Mucosa of rectum (tissue), 2 donors: ENCODE measurements around the gene ENGASE.

Source experiments
- H3K27ac ChIP-seq, 2 donors: one replicate each; pipeline ENCODE4 v1.7.0; 2013; ENCODE audit warnings: inconsistent platforms in 2 of 2, low read depth in 2 of 2, low read length in 2 of 2
- H3K27me3 ChIP-seq, 2 donors: one replicate each; pipeline ENCODE4 v1.7.0; 2013; ENCODE audit warnings: low read length in 2 of 2; ENCODE audit not compliant: control insufficient read depth in 2 of 2, insufficient read depth in 2 of 2
- H3K36me3 ChIP-seq, 2 donors: one replicate each; pipeline ENCODE4 v1.7.0; 2013; ENCODE audit warnings: low read length in 2 of 2; ENCODE audit not compliant: control insufficient read depth in 2 of 2, insufficient read depth in 2 of 2
- H3K4me1 ChIP-seq, 2 donors: one replicate each; pipeline ENCODE4 v1.7.0; 2013; ENCODE audit warnings: low read length in 2 of 2, mild to moderate bottlenecking in 1 of 2; ENCODE audit not compliant: control insufficient read depth in 2 of 2, insufficient read depth in 2 of 2
- H3K4me3 ChIP-seq, 2 donors: one replicate each; pipeline ENCODE4 v1.7.0; 2013; ENCODE audit warnings: low read length in 2 of 2
- H3K9ac ChIP-seq, 2 donors: one replicate each; pipeline ENCODE4 v1.7.0; 2013; ENCODE audit warnings: low read length in 2 of 2, low read depth in 1 of 2, mild to moderate bottlenecking in 1 of 2
- H3K9me3 ChIP-seq, 2 donors: one replicate each; pipeline ENCODE4 v1.7.0; 2013; ENCODE audit warnings: low read length in 2 of 2; ENCODE audit not compliant: control insufficient read depth in 2 of 2
- donor health status: healthy.
- donor health status: Normal muscosa, but diverticular disease.

Gene ENGASE

DNA sequence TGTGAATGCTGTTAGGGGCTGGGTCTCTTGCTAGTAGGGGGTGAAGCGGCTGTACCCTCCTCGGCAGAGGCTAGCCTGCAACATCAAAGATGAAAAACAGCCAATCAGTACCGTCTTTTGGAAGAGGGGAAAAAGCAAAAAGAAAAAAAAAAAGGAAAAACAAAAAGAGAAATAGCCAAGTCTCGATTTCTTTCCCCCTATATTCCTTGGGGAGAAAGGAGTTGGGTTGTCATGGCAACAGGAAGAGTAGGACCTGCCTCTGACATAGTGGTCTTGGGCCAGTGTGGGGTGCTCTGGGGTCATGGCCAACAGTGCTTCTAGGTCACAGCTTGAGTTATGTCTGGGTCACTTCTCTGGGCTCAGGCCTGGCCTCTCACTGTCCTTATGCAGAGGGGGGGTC, 17.9 kb downstream of the ENGASE start:
- Histone ChIP-seq H3K9me3 (no peaks in the 10 kb centered on the region), H3K36me3 (peaks cover 0 to 2% of the 10 kb centered on the region in 2 donors), H3K9ac (no peak overlapping the region), H3K4me1 (peaks cover 0 to 3% of the 10 kb centered on the region in 2 donors), H3K27ac (no peak overlapping the region), H3K27me3 (peaks cover 14 to 38% of the 10 kb centered on the region in 2 donors), H3K4me3 (no peak overlapping the region)

GRCh38 chr17:79093270-79093669, 18.6 kb downstream of the ENGASE start:
- H3K4me1 ChIP-seq, result peaks cover 0 to 3% of the 10 kb centered on the region in 2 donors
- no peak overlapping the region for H3K9ac ChIP-seq
- H3K4me3 ChIP-seq, result no peak overlapping the region
- no peaks in the 10 kb centered on the region for H3K9me3 ChIP-seq
- peaks cover 21 to 45% of the 10 kb centered on the region in 2 donors for H3K27me3 ChIP-seq
- no peak overlapping the region for H3K27ac ChIP-seq
- no peaks in the 10 kb centered on the region for H3K36me3 ChIP-seq

- Histone ChIP-seq H3K36me3 (no peaks in the 10 kb centered on the region), H3K27ac (no peak overlapping the region), H3K9me3 (no peaks in the 10 kb centered on the region), H3K4me1 (peaks cover 0 to 3% of the 10 kb centered on the region in 2 donors), H3K27me3 (peaks cover 24 to 54% of the 10 kb centered on the region in 2 donors), H3K4me3 (no peak overlapping the region), H3K9ac (no peak overlapping the region)
These were observed 19.6 kb downstream of the ENGASE start for GRCh38 chr17:79094261-79094660.

DNA sequence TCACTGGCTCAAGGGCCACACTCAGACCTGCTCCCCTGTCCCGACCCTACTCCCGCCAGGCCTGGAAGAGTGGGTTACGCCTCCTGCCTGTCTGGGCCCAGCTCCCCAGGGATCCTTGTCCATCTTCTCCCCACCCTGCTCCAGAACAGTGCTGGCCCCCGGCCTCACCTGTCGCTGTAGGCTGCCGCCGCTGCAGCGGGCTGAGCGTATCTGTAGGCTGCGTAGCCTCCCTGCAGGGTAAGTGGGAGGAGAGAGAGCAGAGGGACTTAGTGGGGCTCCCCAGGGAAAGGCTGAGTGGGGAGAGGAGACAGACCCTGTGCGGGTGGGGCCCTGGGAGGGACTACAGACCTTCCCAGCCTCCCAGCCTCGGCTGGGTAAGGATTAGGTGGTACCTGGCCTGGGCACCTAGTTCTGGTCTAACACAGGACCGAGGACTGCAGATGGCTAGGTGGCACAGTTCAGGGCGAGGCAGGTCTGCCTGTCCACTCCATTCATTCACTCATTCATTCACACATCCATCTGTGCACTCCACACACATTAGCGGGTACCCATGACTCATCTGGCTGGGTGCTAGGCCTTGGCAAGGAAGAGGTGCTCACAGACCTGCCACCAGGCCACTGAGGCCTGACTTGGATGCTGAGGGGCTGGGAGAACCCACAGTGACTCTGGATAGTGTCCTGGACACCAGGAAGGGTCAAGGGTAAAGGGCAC, 20.9 kb downstream of the ENGASE start:
- Histone ChIP-seq H3K4me1 (peaks cover 0 to under 1% of the 10 kb centered on the region in 2 donors), H3K27me3 (peaks cover 31 to 57% of the 10 kb centered on the region in 2 donors), H3K27ac (no peak overlapping the region), H3K4me3 (no peak overlapping the region), H3K36me3 (no peaks in the 10 kb centered on the region), H3K9me3 (no peaks in the 10 kb centered on the region), H3K9ac (no peak overlapping the region)

- Histone ChIP-seq H3K27me3 (peaks cover 31 to 52% of the 10 kb centered on the region in 2 donors), H3K4me1 (no peaks in the 10 kb centered on the region), H3K9me3 (no peaks in the 10 kb centered on the region), H3K9ac (no peak overlapping the region), H3K4me3 (no peak overlapping the region), H3K27ac (no peak overlapping the region), H3K36me3 (no peaks in the 10 kb centered on the region)
These were observed 21.9 kb downstream of the ENGASE start for GRCh38 chr17:79096477-79096876.

- H3K9ac ChIP-seq, result no peak overlapping the region
- no peaks in the 10 kb centered on the region for H3K4me1 ChIP-seq
- H3K36me3 ChIP-seq, result no peaks in the 10 kb centered on the region
- H3K9me3 ChIP-seq, result no peaks in the 10 kb centered on the region
- no peak overlapping the region for H3K4me3 ChIP-seq
- H3K27ac ChIP-seq, result no peak overlapping the region
- peaks cover 31 to 49% of the 10 kb centered on the region in 2 donors for H3K27me3 ChIP-seq
These were observed 22.8 kb downstream of the ENGASE start for GRCh38 chr17:79097226-79098055.

GRCh38 chr17:79098282-79098867, 23.8 kb downstream of the ENGASE start:
- H3K27ac ChIP-seq, result no peak overlapping the region
- no peaks in the 10 kb centered on the region for H3K9me3 ChIP-seq
- H3K9ac ChIP-seq, result no peak overlapping the region
- H3K4me3 ChIP-seq, result no peak overlapping the region
- no peaks in the 10 kb centered on the region for H3K4me1 ChIP-seq
- H3K27me3 ChIP-seq, result peaks cover 28 to 48% of the 10 kb centered on the region in 2 donors
- no peaks in the 10 kb centered on the region for H3K36me3 ChIP-seq

GRCh38 chr17:79100405-79100804, 25.8 kb downstream of the ENGASE start:
- Histone ChIP-seq H3K9me3 (no peaks in the 10 kb centered on the region), H3K4me1 (no peaks in the 10 kb centered on the region), H3K9ac (no peak overlapping the region), H3K27ac (no peak overlapping the region), H3K4me3 (no peak overlapping the region), H3K36me3 (no peaks in the 10 kb centered on the region), H3K27me3 (peaks cover 24 to 43% of the 10 kb centered on the region in 2 donors)

GRCh38 chr17:79101111-79101673, 26.6 kb downstream of the ENGASE start:
- Histone ChIP-seq H3K9me3 (no peaks in the 10 kb centered on the region), H3K4me3 (no peak overlapping the region), H3K9ac (no peak overlapping the region), H3K36me3 (no peaks in the 10 kb centered on the region), H3K27ac (no peak overlapping the region), H3K4me1 (no peaks in the 10 kb centered on the region), H3K27me3 (peaks cover 18 to 35% of the 10 kb centered on the region in 2 donors)

- H3K9ac ChIP-seq, result no peak overlapping the region
- no peak overlapping the region for H3K4me3 ChIP-seq
- H3K27ac ChIP-seq, result no peak overlapping the region
- no peaks in the 10 kb centered on the region for H3K4me1 ChIP-seq
- peaks cover 17 to 28% of the 10 kb centered on the region in 2 donors for H3K27me3 ChIP-seq
- no peaks in the 10 kb centered on the region for H3K9me3 ChIP-seq
- no peaks in the 10 kb centered on the region for H3K36me3 ChIP-seq
These were observed 27.6 kb downstream of the ENGASE start for GRCh38 chr17:79102214-79102613.
